ENCODE data around the gene SYT7.
A peak's percentile ranks its signal among the peaks of the same experiment; 100 is the strongest.

Gene SYT7

GRCh38 chr11:61569018-61569417, 11.9 kb downstream of the SYT7 start:
- Histone ChIP-seq H3K27ac (ENCODE audit: extremely low read depth, low read depth, low read length) (no peak overlapping the region), H3K4me3 (ENCODE audit: low read depth, low read length) (no peak overlapping the region), H3K36me3 (ENCODE audit: control insufficient read depth in 2 of 2, insufficient read depth in 1 of 2, low read length in 2 of 2) (no peaks in the 10 kb centered on the region), H3K9me3 (ENCODE audit: control insufficient read depth, insufficient read depth, low read depth, low read length) (no peaks in the 10 kb centered on the region), H3K4me1 (ENCODE audit: control insufficient read depth, insufficient read depth, low read length) (no peaks in the 10 kb centered on the region)
- ChIA-PET CTCF (interaction anchor here (0.6 to 3.2 kb wide), 7 partner anchors 9 to 1318 kb away, joined by 3 to 27 read pairs (median 6); no protein-coding TSS in a partner anchor), POLR2A (no interaction called here)
- TF ChIP-seq OVOL3 (tag by site-specific recombination; IDR thresholded peaks at IDR 0.05) (no peak), ZNF830 (tag by site-specific recombination; IDR thresholded peaks at IDR 0.05; ENCODE audit: low read depth) (no peak), ZFP3 (tag by site-specific recombination; IDR thresholded peaks at IDR 0.05; ENCODE audit: low read depth) (no peak)

GRCh38 chr11:61567286-61568061, 13.4 kb downstream of the SYT7 start:
- Histone ChIP-seq H3K36me3 (ENCODE audit: control insufficient read depth in 2 of 2, insufficient read depth in 1 of 2, low read length in 2 of 2) (no peaks in the 10 kb centered on the region), H3K27ac (ENCODE audit: extremely low read depth, low read depth, low read length) (no peak overlapping the region), H3K4me3 (ENCODE audit: low read depth, low read length) (no peak overlapping the region; the same call in 1 of the 2 replicates), H3K9me3 (ENCODE audit: control insufficient read depth, insufficient read depth, low read depth, low read length) (no peaks in the 10 kb centered on the region), H3K4me1 (ENCODE audit: control insufficient read depth, insufficient read depth, low read length) (no peaks in the 10 kb centered on the region)
- ChIA-PET CTCF (interaction anchor here (0.6 to 3.2 kb wide), 31 partner anchors 8 to 287 kb away, joined by 3 to 27 read pairs (median 4); partner anchors contain the start of gene SYT7), POLR2A (no interaction called here)
- TF ChIP-seq ZNF391 (tag by site-specific recombination; IDR thresholded peaks at IDR 0.05; ENCODE audit: borderline replicate concordance, low read depth) (peak; percentile 73; the same call in 1 of the 2 replicates), ZNF549 (tag by site-specific recombination; IDR thresholded peaks at IDR 0.05) (no peak), ZNF175 (tag by site-specific recombination; IDR thresholded peaks at IDR 0.05) (no peak), KLF8 (tag by site-specific recombination; IDR thresholded peaks at IDR 0.05) (peak; percentile 87), GLIS1 (tag by site-specific recombination; IDR thresholded peaks at IDR 0.05) (peak; percentile 73), ZNF155 (tag by site-specific recombination; IDR thresholded peaks at IDR 0.05) (no peak), BCL11B (tag by site-specific recombination; IDR thresholded peaks at IDR 0.05; ENCODE audit: low read depth) (no peak), ZNF239 (tag by site-specific recombination; IDR thresholded peaks at IDR 0.05) (no peak), ZFP3 (tag by site-specific recombination; IDR thresholded peaks at IDR 0.05; ENCODE audit: low read depth) (no peak), ZNF558 (tag by site-specific recombination; IDR thresholded peaks at IDR 0.05) (no peak), ZNF266 (tag by site-specific recombination; IDR thresholded peaks at IDR 0.05; ENCODE audit: low read depth) (no peak), ZNF366 (tag by site-specific recombination; conservative IDR thresholded peaks at IDR 0.05) (0 out of 2 replicates have a peak, but pooled peaks have one; percentile 19), ZNF48 (tag by site-specific recombination; IDR thresholded peaks at IDR 0.05) (no peak), ZNF248 (tag by site-specific recombination; IDR thresholded peaks at IDR 0.05) (no peak), ZNF747 (tag by site-specific recombination; IDR thresholded peaks at IDR 0.05) (no peak), ZNF518A (tag by site-specific recombination; conservative IDR thresholded peaks at IDR 0.05; ENCODE audit: low read depth) (no peak), ZNF555 (tag by site-specific recombination; conservative IDR thresholded peaks at IDR 0.05) (no peak), ZNF311 (tag by site-specific recombination; IDR thresholded peaks at IDR 0.05; ENCODE audit: borderline replicate concordance) (no peak), ZNF843 (tag by site-specific recombination; IDR thresholded peaks at IDR 0.05) (no peak), ZSCAN23 (tag by site-specific recombination; IDR thresholded peaks at IDR 0.05) (no peak), ZBTB8A (tag by site-specific recombination; IDR thresholded peaks at IDR 0.05) (peak; percentile 87), ZXDB (tag by site-specific recombination; IDR thresholded peaks at IDR 0.05) (peak; percentile 73), GFI1B (tag by site-specific recombination; IDR thresholded peaks at IDR 0.05) (no peak), ZNF223 (tag by site-specific recombination; IDR thresholded peaks at IDR 0.05) (no peak), ZNF639 (tag by site-specific recombination; IDR thresholded peaks at IDR 0.05) (peak; percentile 49; the same call in 1 of the 2 replicates), OVOL3 (tag by site-specific recombination; IDR thresholded peaks at IDR 0.05) (no peak), PRDM1 (tag by site-specific recombination; IDR thresholded peaks at IDR 0.05) (no peak), ZNF544 (tag by site-specific recombination; IDR thresholded peaks at IDR 0.05) (no peak), ZNF157 (tag by site-specific recombination; IDR thresholded peaks at IDR 0.05) (0 out of 2 replicates have a peak, but pooled peaks have one; percentile 30)
